Endothelial cell of umbilical vein (primary cell): ENCODE measurements around the gene MYL5.

Experiments used
- EZH2 ChIP-seq: IDR thresholded peaks from 2 replicates; pipeline ENCODE4 v1.6.1; 2012; ENCODE audit warnings: borderline replicate concordance, low read depth, mild to moderate bottlenecking, moderate library complexity, low read length, inconsistent platforms; ENCODE audit not compliant: severe bottlenecking
- JUN ChIP-seq: IDR thresholded peaks from 2 replicates; pipeline ENCODE4 v1.6.1; 2011; ENCODE audit warnings: borderline replicate concordance, low read depth; ENCODE audit not compliant: insufficient read length, insufficient read depth
- POLR2A ChIP-seq: IDR thresholded peaks from 2 replicates; pipeline ENCODE4 v1.6.1; 2012; ENCODE audit warnings: low read depth, mild to moderate bottlenecking, control low read depth, low read length
- POLR2AphosphoS5 ChIP-seq: IDR thresholded peaks from 2 replicates; pipeline ENCODE4 v1.6.1; 2012; ENCODE audit warnings: low read depth, mild to moderate bottlenecking, control low read depth, low read length, moderate library complexity; ENCODE audit not compliant: insufficient read depth
- TF ChIP-seq, protein P1 (sequence below), 2 donors: IDR thresholded peaks; 1 replicate in 1 of 2; 2 replicates in 1 of 2; pipeline ENCODE4 v1.5.1; 2011; ENCODE audit warnings: low read length in 2 of 2, mild to moderate bottlenecking in 2 of 2, moderate library complexity in 2 of 2, control low read depth in 1 of 2, inconsistent platforms in 1 of 2, low read depth in 1 of 2; ENCODE audit not compliant: insufficient read depth in 1 of 2; ENCODE audit errors: extremely low read depth in 1 of 2

DNA sequence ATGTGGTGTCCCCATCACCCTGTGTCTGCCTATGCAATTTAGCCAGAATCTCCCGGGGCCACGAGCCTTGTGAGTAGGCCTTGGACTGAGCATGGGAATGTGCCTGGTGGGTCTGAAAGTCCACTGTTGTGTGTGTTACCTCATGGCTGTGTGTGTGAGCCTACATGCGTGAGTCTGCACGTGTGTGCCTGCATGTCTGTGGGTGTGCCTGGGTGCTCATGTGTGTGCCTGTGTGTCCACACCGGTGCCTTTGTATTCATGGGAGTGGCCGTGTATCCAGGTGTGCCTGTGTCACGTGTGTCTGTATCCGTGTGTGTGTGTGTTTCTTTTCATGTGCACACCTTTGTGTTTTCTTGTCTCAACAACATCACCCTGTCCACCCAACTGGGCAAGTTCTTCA is 14.5 kb upstream of the MYL5 start:
- TF ChIP-seq, protein P1, sequence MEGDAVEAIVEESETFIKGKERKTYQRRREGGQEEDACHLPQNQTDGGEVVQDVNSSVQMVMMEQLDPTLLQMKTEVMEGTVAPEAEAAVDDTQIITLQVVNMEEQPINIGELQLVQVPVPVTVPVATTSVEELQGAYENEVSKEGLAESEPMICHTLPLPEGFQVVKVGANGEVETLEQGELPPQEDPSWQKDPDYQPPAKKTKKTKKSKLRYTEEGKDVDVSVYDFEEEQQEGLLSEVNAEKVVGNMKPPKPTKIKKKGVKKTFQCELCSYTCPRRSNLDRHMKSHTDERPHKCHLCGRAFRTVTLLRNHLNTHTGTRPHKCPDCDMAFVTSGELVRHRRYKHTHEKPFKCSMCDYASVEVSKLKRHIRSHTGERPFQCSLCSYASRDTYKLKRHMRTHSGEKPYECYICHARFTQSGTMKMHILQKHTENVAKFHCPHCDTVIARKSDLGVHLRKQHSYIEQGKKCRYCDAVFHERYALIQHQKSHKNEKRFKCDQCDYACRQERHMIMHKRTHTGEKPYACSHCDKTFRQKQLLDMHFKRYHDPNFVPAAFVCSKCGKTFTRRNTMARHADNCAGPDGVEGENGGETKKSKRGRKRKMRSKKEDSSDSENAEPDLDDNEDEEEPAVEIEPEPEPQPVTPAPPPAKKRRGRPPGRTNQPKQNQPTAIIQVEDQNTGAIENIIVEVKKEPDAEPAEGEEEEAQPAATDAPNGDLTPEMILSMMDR (IDR thresholded peaks at IDR 0.05; ENCODE audit: extremely low read depth in 1 of 2, insufficient read depth in 1 of 2, low read depth in 1 of 2, low read length in 2 of 2) = no peak
- no peak for TF ChIP-seq POLR2AphosphoS5
- TF ChIP-seq POLR2A = no peak
- no peak for TF ChIP-seq JUN
- TF ChIP-seq EZH2 = no peak
